NCI-H524 (cell line): Measurements from ENCODE around the gene IRAK2.
"Not testable (repeated sequence)": the region's sequence is repeated elsewhere in the genome, so short reads cannot be mapped to it uniquely, and the experiment has no call there.

Source experiments
- DNase-seq, 2 experiments: peaks; one replicate each; lab custom pipeline; 2025; lab: John Stamatoyannopoulos, UW

The IRAK2 gene

GRCh38 chr3:10160346-10160745 lies 4.4 kb upstream of the IRAK2 start:
- no peak for DNase-seq

GRCh38 chr3:10160925-10161324 lies 3.8 kb upstream of the IRAK2 start:
- DNase-seq: no peak

GRCh38 chr3:10162185-10162584 lies 2.5 kb upstream of the IRAK2 start:
- DNase-seq: no peak

GRCh38 chr3:10164201-10164545 lies 546 bp upstream of the IRAK2 start:
- DNase-seq: not testable (repeated sequence)

GRCh38 chr3:10166213-10166604 lies 1.5 kb downstream of the IRAK2 start:
- DNase-seq: no peak

- DNase-seq: no peak
These were observed 4.3 kb downstream of the IRAK2 start for GRCh38 chr3:10169000-10169496.

- peak in 1 of 2 experiments; percentile 10 for DNase-seq
These were observed 6.3 kb downstream of the IRAK2 start for GRCh38 chr3:10170915-10171478.

- no peak for DNase-seq
These were observed 8.6 kb downstream of the IRAK2 start for GRCh38 chr3:10173095-10173925.

- DNase-seq: no peak
These were observed 9.3 kb downstream of the IRAK2 start for GRCh38 chr3:10173926-10174435.

GRCh38 chr3:10175334-10175733 lies 10.6 kb downstream of the IRAK2 start:
- not testable (repeated sequence) for DNase-seq

- DNase-seq: not testable (repeated sequence)
These were observed 11.4 kb downstream of the IRAK2 start for GRCh38 chr3:10176150-10176549.

GRCh38 chr3:10177737-10178136 lies 13.0 kb downstream of the IRAK2 start:
- DNase-seq: no peak

- DNase-seq: no peak
These were observed 14.2 kb downstream of the IRAK2 start for GRCh38 chr3:10178892-10179291.

GRCh38 chr3:10180289-10180688 lies 15.6 kb downstream of the IRAK2 start:
- DNase-seq: no peak

GRCh38 chr3:10180738-10181295 lies 16.1 kb downstream of the IRAK2 start:
- DNase-seq: no peak

GRCh38 chr3:10182950-10183349 lies 18.2 kb downstream of the IRAK2 start:
- DNase-seq: peak; percentile 73 to 74

- DNase-seq: no peak
These were observed 19.5 kb downstream of the IRAK2 start for GRCh38 chr3:10184250-10184649.

- DNase-seq: no peak
These were observed 21.4 kb downstream of the IRAK2 start for GRCh38 chr3:10185804-10186762.

GRCh38 chr3:10187290-10187876 lies 22.7 kb downstream of the IRAK2 start:
- DNase-seq: no peak

- peak in 1 of 2 experiments; percentile 21 for DNase-seq
These were observed 23.2 kb downstream of the IRAK2 start for GRCh38 chr3:10187944-10188343.

- no peak for DNase-seq
These were observed 24.3 kb downstream of the IRAK2 start for GRCh38 chr3:10188804-10189556.
